Fibroblast of lung (primary cell): ENCODE results near the gene CPNE4.

Experiments used
- EZH2 ChIP-seq: IDR thresholded peaks from 2 replicates; pipeline ENCODE4 v1.5.1; 2012; ENCODE audit warnings: low read length, control low read depth, mild to moderate bottlenecking; ENCODE audit errors: missing control alignments
- TF ChIP-seq, protein P1 (sequence below), 2 donors: IDR thresholded peaks in 1 of 2; conservative IDR thresholded peaks in 1 of 2; 1 replicate in 1 of 2; 2 replicates in 1 of 2; pipeline ENCODE4 v1.5.1; 2011 to 2012; ENCODE audit warnings: low read length in 2 of 2, control low read depth in 1 of 2, inconsistent platforms in 1 of 2, low read depth in 1 of 2, mild to moderate bottlenecking in 1 of 2

- TF ChIP-seq, protein P1, sequence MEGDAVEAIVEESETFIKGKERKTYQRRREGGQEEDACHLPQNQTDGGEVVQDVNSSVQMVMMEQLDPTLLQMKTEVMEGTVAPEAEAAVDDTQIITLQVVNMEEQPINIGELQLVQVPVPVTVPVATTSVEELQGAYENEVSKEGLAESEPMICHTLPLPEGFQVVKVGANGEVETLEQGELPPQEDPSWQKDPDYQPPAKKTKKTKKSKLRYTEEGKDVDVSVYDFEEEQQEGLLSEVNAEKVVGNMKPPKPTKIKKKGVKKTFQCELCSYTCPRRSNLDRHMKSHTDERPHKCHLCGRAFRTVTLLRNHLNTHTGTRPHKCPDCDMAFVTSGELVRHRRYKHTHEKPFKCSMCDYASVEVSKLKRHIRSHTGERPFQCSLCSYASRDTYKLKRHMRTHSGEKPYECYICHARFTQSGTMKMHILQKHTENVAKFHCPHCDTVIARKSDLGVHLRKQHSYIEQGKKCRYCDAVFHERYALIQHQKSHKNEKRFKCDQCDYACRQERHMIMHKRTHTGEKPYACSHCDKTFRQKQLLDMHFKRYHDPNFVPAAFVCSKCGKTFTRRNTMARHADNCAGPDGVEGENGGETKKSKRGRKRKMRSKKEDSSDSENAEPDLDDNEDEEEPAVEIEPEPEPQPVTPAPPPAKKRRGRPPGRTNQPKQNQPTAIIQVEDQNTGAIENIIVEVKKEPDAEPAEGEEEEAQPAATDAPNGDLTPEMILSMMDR (conservative IDR thresholded peaks at IDR 0.05 in 1 of 2, IDR thresholded peaks at IDR 0.05 in 1 of 2; ENCODE audit: low read depth in 1 of 2, low read length in 2 of 2): no peak
- no peak for TF ChIP-seq EZH2
These were observed 494.0 kb downstream of the CPNE4 start for GRCh38 chr3:131540821-131541220.
